Upper lobe of left lung (tissue), 6 donors: ENCODE measurements around the gene PREX1. TPM values are rescaled to one million over a fixed set of nuclear protein-coding genes. Genes with fewer than 3 reads are reported as not detected.

Experiments
- ATAC-seq, 2 donors: fragments of 200-7000 bp; cut with Tn5 transposase; one replicate each; pipeline ENCODE4 v1.9.1; 2022; ENCODE audit warnings: mild to moderate bottlenecking in 2 of 2, moderate library complexity in 2 of 2; ENCODE audit not compliant: low FRiP score in 2 of 2
- DNase-seq, 2 donors: peaks; one replicate each; pipeline ENCODE4 v3.0.0-alpha.2; 2019 to 2020
- H3K27ac ChIP-seq, 4 donors: fragments of 200-600 bp; sonication (generic); one replicate each; pipeline ENCODE4 v1.5.1; 2016 to 2019
- H3K27me3 ChIP-seq, 4 donors: fragments of 200-600 bp; sonication (generic); one replicate each; pipeline ENCODE4 v1.5.1; 2017 to 2019
- H3K36me3 ChIP-seq, 4 donors: fragments of 200-600 bp; sonication (generic); one replicate each; pipeline ENCODE4 v1.5.1; 2016 to 2019
- H3K4me1 ChIP-seq, 4 donors: fragments of 200-600 bp; sonication (generic); one replicate each; pipeline ENCODE4 v1.5.1; 2018 to 2019
- H3K4me3 ChIP-seq, 4 donors: fragments of 200-600 bp; sonication (generic); one replicate each; pipeline ENCODE4 v1.5.1; 2017 to 2019; ENCODE audit warnings: mild to moderate bottlenecking in 2 of 4, moderate library complexity in 1 of 4
- H3K9me3 ChIP-seq, 4 donors: fragments of 200-600 bp; sonication (generic); one replicate each; pipeline ENCODE4 v1.5.1; 2018 to 2019
- EP300 ChIP-seq, 4 donors: sonication (generic); formaldehyde crosslinking; IDR thresholded peaks; one replicate each; pipeline ENCODE4 v1.5.1; 2017; ENCODE audit warnings: antibody characterized with exemption in 4 of 4, control low read depth in 2 of 4
- POLR2A ChIP-seq, 4 donors: fragments of 450-650 bp; IDR thresholded peaks; one replicate each; pipeline ENCODE4 v1.5.1; 2016 to 2017; ENCODE audit warnings: antibody characterized with exemption in 4 of 4, mild to moderate bottlenecking in 2 of 4
- POLR2AphosphoS5 ChIP-seq, 2 donors: sonication (generic); formaldehyde crosslinking; IDR thresholded peaks; one replicate each; pipeline ENCODE4 v1.5.1; 2017; ENCODE audit warnings: antibody characterized with exemption in 2 of 2
- WGBS, 2 donors: methylation state at CpG; one replicate each; pipeline ENCODE4 v1.1.5; 2017 to 2018; 5-methylcytosine and 5-hydroxymethylcytosine counted together
- total RNA-seq, 6 donors: library from RNA; depleted of rRNA in 4 of 6; stranded (reverse); fragments of >200 nt in 4 of 6; gene quantifications; one replicate each; pipeline versions ENCODE4 v1.1.0 to v1.2.1, GENCODE V29; 2016 to 2021
- TF ChIP-seq, protein P1 (sequence below), 6 experiments: fragments of 450-650 bp in 4 of 6; fragments of 200-600 bp in 2 of 6; sonication (generic) in 2 of 6; IDR thresholded peaks; one replicate each; pipeline ENCODE4 v1.5.1; 2016 to 2019; ENCODE audit warnings: antibody characterized with exemption in 6 of 6
- donor health status: DM: no; HTN: no; CAD: no; lungs with moderate emphysema.
- donor health status: DM: no; HTN: yes; CAD: no; lungs with severe emphysema.

Gene PREX1
- total RNA-seq, 6 donors from 2014 or later, result 42.8 to 177 (median 74.6) TPM

DNA sequence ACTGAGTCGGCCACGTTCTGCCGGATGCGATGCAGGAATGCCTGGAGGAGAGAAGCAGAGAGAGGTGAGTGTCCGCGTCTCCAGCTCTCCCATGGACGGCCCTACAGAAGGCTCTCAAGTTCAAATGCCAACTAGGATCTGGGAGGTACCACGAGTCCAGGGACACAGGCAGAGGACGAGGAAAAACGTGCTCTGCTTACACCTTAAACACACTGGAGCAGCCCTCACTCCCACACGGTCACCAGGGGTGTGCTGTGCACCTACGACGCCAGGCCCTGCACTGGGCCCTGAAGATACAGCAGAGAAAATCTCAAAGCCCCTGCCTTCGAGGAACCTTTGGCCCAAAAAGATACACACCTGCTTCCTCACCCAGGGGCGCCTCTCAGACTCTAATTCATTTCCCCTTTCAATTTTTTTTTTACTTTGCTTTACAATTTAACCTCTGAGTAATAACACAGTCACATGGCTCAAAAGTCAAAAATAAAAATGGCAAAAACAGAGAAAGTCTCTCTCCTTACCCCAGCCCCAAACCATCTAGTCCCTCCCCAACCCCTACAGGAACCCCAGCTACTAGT, 79.9 kb downstream of the PREX1 start:
- Histone ChIP-seq H3K9me3 (no peaks in the 10 kb centered on the region), H3K27me3 (no peaks in the 10 kb centered on the region), H3K36me3 (peaks cover 0 to 23% (median 9%) of the 10 kb centered on the region in 4 donors), H3K27ac (peak overlapping the region in 2 of 4 donors; percentile 24 to 80), H3K4me1 (peaks cover 26 to 51% (median 43%) of the 10 kb centered on the region in 4 donors), H3K4me3 (no peak overlapping the region)
- no peak for TF ChIP-seq POLR2AphosphoS5 (IDR thresholded peaks at IDR 0.05)
- TF ChIP-seq, protein P1, sequence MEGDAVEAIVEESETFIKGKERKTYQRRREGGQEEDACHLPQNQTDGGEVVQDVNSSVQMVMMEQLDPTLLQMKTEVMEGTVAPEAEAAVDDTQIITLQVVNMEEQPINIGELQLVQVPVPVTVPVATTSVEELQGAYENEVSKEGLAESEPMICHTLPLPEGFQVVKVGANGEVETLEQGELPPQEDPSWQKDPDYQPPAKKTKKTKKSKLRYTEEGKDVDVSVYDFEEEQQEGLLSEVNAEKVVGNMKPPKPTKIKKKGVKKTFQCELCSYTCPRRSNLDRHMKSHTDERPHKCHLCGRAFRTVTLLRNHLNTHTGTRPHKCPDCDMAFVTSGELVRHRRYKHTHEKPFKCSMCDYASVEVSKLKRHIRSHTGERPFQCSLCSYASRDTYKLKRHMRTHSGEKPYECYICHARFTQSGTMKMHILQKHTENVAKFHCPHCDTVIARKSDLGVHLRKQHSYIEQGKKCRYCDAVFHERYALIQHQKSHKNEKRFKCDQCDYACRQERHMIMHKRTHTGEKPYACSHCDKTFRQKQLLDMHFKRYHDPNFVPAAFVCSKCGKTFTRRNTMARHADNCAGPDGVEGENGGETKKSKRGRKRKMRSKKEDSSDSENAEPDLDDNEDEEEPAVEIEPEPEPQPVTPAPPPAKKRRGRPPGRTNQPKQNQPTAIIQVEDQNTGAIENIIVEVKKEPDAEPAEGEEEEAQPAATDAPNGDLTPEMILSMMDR (IDR thresholded peaks at IDR 0.05), result no peak
- TF ChIP-seq EP300 (IDR thresholded peaks at IDR 0.05), result no peak
- no peak for TF ChIP-seq POLR2A (IDR thresholded peaks at IDR 0.05)
- no peak for DNase-seq
- 69 to 77% methylated on average over 11 to 15 of the region's 15 CpGs for WGBS, 2 donors
- ATAC-seq, result no peak

DNA sequence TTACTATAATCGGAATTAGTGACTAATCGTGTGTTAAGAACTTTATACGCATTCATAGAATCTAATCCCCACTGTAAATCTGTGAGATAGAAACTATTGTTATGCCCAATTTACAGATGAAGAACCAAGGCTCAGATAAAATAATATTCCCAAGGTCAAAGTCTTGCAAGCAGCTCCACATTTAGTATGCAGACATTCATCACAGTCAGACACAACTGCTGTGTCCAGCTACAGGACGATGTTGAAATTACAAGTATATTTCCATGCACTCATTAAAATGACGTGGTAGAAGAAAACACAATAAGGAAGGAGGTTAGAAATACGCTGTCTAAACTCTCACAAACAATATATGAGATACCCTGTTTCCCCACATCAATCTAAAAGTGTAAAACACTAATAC, 82.5 kb downstream of the PREX1 start:
- DNase-seq, result no peak
- WGBS, 2 donors, result 68 to 71% methylated on average over 6 of the region's 6 CpGs
- peaks cover under 1 to 29% (median 23%) of the 10 kb centered on the region in 4 donors for H3K4me1 ChIP-seq
- no peaks in the 10 kb centered on the region for H3K9me3 ChIP-seq
- H3K4me3 ChIP-seq, result no peak overlapping the region
- H3K27ac ChIP-seq, result no peak overlapping the region
- TF ChIP-seq POLR2AphosphoS5 (IDR thresholded peaks at IDR 0.05) (no peak), EP300 (IDR thresholded peaks at IDR 0.05) (no peak)
- TF ChIP-seq, protein P1 (IDR thresholded peaks at IDR 0.05), result peak in 1 of 6 experiments; percentile 15
- no peaks in the 10 kb centered on the region for H3K27me3 ChIP-seq
- ATAC-seq, result no peak
- peaks cover 0 to 43% (median 20%) of the 10 kb centered on the region in 4 donors for H3K36me3 ChIP-seq

DNA sequence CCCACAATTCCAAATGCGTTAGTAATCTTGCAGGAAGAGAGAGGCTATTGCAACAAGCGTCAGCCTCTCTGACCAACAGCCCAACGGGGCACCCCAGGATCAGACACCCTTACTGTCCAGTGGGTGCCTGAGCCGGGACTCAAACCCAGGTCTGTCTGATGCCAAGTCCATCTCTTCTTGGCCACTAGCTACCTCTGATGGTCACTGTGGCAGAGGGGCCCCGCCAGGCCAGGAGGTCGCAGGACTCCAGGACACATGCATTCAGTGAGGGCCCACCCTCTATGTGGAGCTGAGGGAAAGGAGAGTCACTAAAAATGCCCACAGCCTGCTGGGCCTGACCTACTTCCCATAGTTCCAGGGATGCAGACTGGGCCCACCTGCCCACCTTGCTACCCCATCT, 83.3 kb downstream of the PREX1 start:
- Histone ChIP-seq H3K4me1 (peaks cover under 1 to 33% (median 26%) of the 10 kb centered on the region in 4 donors), H3K4me3 (no peak overlapping the region), H3K36me3 (peaks cover 0 to 45% (median 20%) of the 10 kb centered on the region in 4 donors), H3K27ac (peak overlapping the region in 1 of 4 donors; percentile 49), H3K27me3 (no peaks in the 10 kb centered on the region), H3K9me3 (no peaks in the 10 kb centered on the region)
- TF ChIP-seq, protein P1 (IDR thresholded peaks at IDR 0.05), result no peak
- no peak for TF ChIP-seq POLR2AphosphoS5 (IDR thresholded peaks at IDR 0.05)
- no peak for TF ChIP-seq POLR2A (IDR thresholded peaks at IDR 0.05)
- TF ChIP-seq EP300 (IDR thresholded peaks at IDR 0.05), result no peak
- DNase-seq, result peak in 1 of 2 donors; percentile 32
- ATAC-seq, result no peak
- WGBS, 2 donors, result 92 to 100% methylated on average over 4 to 6 of the region's 6 CpGs

DNA sequence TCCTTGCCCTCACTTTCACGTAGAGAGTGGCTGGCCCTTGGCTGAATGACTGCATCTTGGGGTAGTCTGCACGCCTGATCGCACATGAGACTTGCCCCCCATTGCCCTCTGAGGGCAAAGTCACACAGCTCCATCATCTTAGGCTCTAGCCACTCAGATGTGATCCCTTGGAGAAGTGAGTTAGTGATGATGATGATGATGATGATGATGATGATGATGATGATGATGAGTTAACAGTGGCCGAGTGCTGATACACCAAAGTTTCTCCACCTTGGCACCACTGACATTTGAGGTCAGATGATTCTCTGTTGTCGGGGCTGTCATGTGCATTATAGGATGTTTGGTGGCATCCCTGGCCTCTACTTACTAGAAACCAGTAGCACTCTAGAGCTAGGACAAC, 84.0 kb downstream of the PREX1 start:
- no peak for ATAC-seq
- Histone ChIP-seq H3K4me1 (peaks cover 7 to 35% (median 26%) of the 10 kb centered on the region in 4 donors), H3K36me3 (peaks cover 0 to 45% (median 20%) of the 10 kb centered on the region in 4 donors), H3K4me3 (no peak overlapping the region), H3K9me3 (no peaks in the 10 kb centered on the region), H3K27me3 (no peaks in the 10 kb centered on the region), H3K27ac (no peak overlapping the region)
- TF ChIP-seq, protein P1 (IDR thresholded peaks at IDR 0.05), result no peak
- no peak for TF ChIP-seq EP300 (IDR thresholded peaks at IDR 0.05)
- TF ChIP-seq POLR2AphosphoS5 (IDR thresholded peaks at IDR 0.05), result no peak
- no peak for TF ChIP-seq POLR2A (IDR thresholded peaks at IDR 0.05)
- DNase-seq, result no peak
- WGBS, 2 donors, result 79 to 89% methylated on average over 4 to 5 of the region's 5 CpGs
